H1 (cell line): Measurements from ENCODE around the gene NGFR. TPM values are rescaled to one million over a fixed set of nuclear protein-coding genes. Genes with fewer than 3 reads are reported as not detected.

Source experiments
- RXRA ChIP-seq: IDR thresholded peaks from 2 replicates; pipeline ENCODE4 v1.6.1; 2011; ENCODE audit warnings: low read depth, mild to moderate bottlenecking, low read length, moderate library complexity; ENCODE audit not compliant: insufficient read depth
- SIX5 ChIP-seq: IDR thresholded peaks from 2 replicates; pipeline ENCODE4 v1.6.1; 2011; ENCODE audit warnings: mild to moderate bottlenecking, low read depth, low read length
- TEAD4 ChIP-seq: IDR thresholded peaks from 2 replicates; pipeline ENCODE4 v1.6.1; 2012; ENCODE audit warnings: low read depth, low read length, inconsistent platforms, mixed read lengths
- polyA plus RNA-seq, 7 experiments: library from polyadenylated mRNA; depleted of rRNA in 3 of 7; stranded (reverse) in 5 of 7; unstranded in 2 of 7; fragments of >200 nt in 5 of 7; fragments of 200-250 nt in 2 of 7; gene quantifications; 1 replicate in 5 of 7; 2 replicates in 1 of 7; 4 replicates in 1 of 7; pipeline versions ENCODE4 v1.2.1 to v1.2.3, GENCODE V29; 2011 to 2013; ENCODE audit warnings: missing spikeins in 2 of 7, mixed read lengths in 2 of 7
- total RNA-seq: library from RNA; stranded (reverse); fragmentation: NEBNext Ultra II Directional; extraction: Animal tissue kit (Norgen Biotek cat#: 25700); gene quantifications from 2 replicates; pipeline ENCODE4 v1.2.1, GENCODE V29; 2021

NGFR gene
- total and polyA plus RNA-seq, 2 of the 8 experiments (the other 6 are each of a cell fraction or from before 2014, with no cell fraction given), result 8.1 to 10.3 TPM

DNA sequence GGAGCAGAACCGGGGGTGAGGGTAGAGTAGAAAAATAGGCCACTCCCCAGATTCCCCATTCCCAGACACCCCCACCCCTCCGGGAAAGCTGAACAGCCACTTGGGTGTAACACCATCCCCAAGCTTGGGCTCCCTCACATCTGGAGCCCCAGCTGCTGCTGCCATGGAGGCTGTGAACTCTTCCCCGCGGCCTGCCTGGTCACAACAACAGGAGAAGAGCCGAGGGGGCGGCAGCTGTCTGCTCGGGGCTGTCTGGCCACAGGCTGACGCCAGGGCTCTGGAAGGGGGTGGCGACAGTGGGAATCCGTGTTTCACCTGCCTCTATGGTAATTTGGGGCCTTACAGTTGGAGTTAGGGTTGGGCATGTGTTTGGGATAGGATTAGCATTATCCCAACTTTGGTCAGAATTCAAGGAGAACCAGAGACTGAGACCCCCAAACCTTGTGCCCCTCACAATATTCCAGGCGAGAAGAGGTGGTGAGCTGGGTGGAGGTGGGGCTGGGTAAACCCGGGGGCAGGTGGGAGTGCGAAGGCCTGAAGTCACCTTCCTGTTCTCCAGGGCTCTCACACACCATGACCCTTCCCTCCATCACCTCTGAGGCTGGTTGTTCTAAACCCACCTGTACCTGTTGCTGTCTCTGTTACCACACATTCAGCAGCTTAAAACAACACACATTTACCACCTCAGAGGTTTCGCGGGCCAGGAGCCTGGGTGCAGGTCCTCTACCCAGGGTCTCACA, 50.9 kb downstream of the NGFR start (continued):
- TF ChIP-seq RXRA (no peak), TEAD4 (no peak), SIX5 (no peak)
